ENCODE data around the gene DNAJC10. TPM values are rescaled to one million over a fixed set of nuclear protein-coding genes. Genes with fewer than 3 reads are reported as not detected.

The DNAJC10 gene
- total RNA-seq, 1 donor from 2014 or later: 128 TPM

DNA sequence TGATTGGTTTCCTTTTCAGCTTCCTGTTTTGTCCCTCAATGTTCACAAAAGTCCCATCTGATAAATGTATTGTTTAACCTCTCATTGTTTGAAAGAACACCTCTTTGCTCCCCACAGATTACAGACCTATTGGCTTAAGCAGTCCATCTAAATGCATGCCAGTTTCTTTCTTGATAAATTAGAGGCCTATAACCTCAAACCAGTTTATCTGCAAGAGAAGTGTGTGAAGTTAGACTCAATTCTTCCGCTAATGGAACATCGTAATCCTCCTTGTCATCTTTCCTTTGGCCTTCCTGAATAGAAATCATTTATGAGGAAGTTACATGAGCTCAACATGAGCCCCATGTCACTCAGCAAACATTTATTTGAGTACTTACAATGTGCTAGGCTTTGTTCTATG is 76.4 kb downstream of the DNAJC10 start:
- DNase-seq (ENCODE audit: low spot score): no peak

DNA sequence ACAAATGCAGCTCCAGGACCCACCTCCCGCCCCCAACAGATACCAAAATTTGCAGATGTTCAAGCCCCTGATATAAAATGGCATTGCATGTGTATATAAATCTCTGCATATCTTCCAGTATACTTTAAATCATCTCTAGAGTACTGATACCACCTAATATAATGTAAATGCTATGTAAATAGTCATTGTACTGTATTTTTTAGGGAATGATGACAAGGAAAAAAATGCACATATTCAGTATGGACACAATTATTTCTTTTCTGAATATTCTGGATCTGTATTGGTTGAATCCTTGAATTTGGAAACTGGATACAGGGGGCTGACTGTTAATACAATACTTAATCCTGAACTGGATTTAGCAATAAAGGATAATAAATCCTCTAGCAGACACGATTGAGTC is 82.7 kb downstream of the DNAJC10 start:
- DNase-seq (ENCODE audit: low spot score): no peak

DNA sequence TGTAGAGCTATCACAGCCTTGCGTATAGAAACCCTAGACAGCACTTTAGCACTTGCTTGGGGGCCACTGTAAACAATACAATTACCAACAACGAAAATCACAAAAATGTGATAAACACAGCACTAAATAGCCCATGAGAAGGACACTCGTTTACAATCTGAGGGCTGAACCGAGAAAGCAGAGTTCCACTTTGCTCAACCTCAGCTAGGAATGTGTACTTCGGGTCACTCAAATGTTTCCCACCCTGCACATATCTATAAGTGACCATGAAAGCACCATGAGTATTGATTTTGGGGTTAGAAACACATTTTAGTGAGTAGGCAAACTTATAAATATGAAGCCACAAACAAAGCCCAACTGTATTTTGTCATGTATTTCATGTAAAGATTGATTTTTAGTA is 88.1 kb downstream of the DNAJC10 start:
- no peak for DNase-seq (ENCODE audit: low spot score)

DNA sequence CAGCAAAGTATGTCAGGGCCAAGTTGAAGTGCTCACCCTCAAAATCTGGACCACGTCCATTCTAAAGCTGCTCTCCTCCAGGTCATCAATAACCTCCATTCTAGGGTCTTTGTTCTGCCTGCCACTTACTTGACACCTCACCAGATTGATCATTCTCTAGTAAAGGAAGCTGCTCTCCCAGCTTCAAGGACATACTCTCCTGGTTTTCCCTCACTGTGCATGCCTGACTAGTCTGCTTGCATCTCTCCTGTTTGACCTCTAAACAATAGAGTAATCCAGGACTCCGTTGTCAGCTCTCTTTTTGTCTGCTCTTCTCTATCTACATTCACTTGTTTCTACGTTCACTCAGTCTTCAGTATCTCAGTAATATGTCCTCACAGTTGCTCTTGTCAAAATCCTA is 91.3 kb downstream of the DNAJC10 start:
- DNase-seq (ENCODE audit: low spot score): no peak

DNA sequence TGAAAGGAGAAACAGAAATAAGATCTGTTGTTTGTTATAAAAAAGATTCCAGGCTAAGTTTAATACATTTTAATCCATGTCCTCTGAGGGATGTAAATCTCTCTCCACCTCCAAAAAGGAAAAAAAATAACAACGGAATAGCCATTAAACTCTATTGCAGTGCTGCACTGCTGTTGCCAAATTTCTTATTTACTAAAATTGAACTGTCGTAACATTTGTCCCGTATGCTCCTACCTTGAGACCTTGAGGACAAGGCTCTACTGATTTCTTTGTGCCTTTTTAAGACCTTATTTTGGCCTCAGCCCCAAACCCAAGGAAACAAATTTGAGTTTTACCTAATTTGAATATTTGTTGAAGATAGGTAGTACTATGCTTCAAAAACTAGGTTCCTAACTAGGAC is 94.0 kb downstream of the DNAJC10 start:
- DNase-seq (ENCODE audit: low spot score): no peak

DNA sequence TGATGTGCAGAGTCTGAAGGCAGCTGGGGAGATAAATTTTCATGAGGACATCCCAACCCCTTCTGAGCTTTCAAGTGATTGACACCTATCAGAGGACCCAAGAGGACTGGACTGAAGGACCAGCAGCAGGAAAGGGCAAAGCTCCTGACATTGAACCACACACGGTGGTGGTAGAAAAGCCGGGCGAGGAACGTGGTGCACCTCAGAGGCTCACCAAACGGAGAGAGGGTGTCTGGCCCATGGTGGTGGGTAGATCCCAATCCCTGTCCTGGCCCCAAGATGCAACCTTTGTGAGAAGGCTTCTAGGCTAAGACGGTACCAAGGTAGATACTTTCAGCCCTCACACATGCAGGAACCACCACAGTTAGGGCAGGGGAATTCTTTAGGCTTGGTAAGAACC is 98.3 kb downstream of the DNAJC10 start:
- DNase-seq (ENCODE audit: low spot score): no peak

DNA sequence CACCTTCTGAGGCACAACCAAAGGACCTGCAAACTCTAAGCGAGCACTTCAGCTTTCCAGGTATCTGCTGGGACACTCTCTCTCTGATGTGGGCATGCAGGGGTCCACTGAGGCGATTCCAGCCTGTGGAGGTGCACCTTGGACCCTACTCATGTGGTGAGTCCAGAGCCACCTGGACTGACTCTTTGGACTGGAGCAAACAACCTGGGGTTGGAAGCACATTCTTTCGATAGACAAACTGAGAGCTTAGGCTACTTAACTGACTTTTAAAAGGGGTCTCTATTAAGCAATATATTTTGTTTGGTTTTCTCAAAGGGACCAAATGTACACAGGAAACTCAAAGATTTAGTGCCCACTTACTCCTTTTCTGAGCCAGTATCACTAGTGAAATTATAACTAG is 98.7 kb downstream of the DNAJC10 start:
- DNase-seq (ENCODE audit: low spot score): no peak

DNA sequence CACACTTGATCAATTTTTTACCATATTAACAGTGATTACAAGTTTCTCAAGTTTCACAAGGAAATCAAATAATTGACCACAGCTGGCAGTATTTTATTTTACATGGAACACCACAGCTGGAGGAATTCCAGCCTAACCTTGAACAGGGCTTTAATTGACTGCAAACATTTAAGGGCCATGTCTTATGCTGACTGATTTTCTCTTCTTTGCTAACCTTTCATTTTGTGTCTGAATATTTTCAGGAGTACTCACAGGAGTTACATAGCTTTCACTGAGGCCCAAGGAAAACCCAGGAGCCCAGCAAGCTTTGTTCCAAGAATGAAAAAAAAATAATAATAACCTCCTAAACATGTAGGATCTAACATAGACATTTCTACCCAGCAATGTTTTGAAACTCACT is 100.8 kb downstream of the DNAJC10 start:
- no peak for DNase-seq (ENCODE audit: low spot score)

DNA sequence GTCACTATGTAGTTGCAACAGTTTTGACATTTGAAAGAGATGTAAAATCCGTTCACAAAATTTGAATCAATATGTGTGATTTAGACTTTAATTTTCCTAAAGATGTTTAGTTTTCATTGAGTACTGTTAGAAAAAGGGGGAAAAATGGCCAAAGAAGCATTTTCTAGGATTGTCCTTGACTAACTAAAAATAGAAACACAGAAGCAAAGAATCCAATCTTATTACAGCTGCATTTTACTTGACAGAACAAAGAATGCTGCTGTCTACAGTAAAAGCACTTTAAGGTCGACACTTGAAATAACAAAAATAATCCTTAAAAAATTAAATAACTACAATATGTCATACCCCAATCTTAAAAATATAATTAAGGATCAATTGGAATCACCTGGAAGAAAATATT is 101.5 kb downstream of the DNAJC10 start:
- no peak for DNase-seq (ENCODE audit: low spot score)

DNA sequence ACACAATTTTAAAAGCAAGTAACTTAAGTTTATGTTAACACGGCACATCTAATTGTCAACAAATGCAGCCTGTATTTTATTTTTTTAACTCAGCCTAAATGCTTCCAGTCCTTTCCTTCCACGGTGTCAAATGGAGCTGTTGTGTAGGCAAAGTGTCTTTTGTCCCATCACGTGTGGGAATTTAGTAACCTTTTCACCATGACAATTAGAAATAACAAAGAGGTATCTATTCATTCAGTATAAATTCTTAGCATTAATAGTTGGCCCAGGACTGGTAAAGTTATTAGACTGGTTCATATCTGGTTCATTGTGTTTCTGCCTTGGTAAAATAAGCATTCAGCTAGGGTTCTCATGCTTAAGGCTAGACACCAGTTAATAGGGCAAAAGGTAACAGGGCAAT is 102.4 kb downstream of the DNAJC10 start:
- DNase-seq (ENCODE audit: low spot score): no peak

DNA sequence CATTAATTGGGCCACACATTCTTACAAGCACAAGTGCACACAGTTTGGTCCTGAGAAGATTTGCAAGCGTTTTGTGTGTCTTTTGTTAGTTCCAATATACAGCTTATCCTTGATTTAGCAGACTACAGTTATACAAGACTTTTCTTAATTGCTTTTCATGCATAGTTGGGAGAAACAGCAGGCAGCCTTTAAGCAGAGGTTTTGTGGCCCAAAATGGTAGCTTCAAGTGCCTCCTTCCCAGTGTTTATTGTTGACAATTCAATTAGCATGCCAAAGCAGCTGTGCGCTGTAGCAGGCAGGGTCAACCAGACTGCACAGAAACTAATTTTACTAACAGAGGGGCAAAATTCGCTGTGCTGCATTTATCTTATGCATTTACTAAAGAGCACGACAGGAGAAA is 102.9 kb downstream of the DNAJC10 start:
- no peak for DNase-seq (ENCODE audit: low spot score)

DNA sequence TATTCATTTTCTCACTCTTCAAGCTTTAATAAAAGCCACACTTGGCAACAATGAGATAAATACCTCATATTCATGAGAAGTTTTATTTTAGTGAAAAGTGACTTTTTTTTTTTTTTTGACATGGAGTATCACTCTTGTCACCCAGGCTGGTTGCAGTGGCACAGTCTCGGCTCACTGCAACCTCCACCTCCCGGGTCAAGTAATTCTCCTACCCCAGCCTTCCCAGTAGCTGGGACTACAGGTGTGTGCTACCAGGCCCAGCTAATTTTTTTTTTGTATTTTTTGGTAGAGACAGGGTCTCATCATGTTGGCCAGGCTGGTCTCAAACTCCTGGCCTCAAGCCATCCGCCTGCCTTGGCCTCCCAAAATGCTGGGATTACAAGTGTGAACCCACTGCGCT is 103.4 kb downstream of the DNAJC10 start:
- no peak for DNase-seq (ENCODE audit: low spot score)

DNA sequence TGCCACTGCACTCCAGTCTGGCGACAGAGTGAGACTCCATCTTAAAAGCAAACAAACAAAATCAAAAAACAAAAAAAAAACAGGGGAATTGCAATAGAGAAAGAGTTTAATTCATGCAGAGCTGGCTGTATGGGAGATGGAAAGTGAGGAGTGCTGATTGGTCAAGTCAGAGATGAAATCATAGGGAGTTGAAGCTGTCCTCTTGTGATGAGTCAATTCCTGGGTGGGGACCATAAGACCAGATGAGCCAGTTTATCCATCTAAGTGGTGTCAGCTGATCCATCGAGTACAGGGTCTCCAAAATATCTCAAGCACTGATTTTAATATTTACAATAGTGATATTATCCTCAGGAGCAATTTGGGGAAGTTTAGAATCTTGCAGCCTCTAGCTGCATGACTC is 105.1 kb downstream of the DNAJC10 start:
- no peak for DNase-seq (ENCODE audit: low spot score)

DNA sequence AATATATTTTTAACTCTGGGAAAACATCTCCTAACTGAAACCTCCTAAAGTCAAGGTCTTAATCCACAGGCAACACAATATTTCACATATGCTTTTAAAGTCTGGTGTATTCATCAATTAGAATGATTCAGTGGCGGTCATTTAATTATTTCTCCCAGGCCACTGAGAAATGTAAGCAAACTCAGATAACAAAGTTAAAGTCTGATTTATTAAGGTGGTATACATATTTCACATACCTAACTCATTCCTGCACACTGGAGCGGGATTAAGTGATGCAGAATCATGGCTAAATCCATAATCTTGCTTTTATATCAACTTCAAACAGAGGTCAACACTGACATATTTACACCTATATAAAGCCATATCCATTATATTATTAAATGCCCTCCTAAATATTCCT is 106.7 kb downstream of the DNAJC10 start:
- DNase-seq (ENCODE audit: low spot score): no peak

DNA sequence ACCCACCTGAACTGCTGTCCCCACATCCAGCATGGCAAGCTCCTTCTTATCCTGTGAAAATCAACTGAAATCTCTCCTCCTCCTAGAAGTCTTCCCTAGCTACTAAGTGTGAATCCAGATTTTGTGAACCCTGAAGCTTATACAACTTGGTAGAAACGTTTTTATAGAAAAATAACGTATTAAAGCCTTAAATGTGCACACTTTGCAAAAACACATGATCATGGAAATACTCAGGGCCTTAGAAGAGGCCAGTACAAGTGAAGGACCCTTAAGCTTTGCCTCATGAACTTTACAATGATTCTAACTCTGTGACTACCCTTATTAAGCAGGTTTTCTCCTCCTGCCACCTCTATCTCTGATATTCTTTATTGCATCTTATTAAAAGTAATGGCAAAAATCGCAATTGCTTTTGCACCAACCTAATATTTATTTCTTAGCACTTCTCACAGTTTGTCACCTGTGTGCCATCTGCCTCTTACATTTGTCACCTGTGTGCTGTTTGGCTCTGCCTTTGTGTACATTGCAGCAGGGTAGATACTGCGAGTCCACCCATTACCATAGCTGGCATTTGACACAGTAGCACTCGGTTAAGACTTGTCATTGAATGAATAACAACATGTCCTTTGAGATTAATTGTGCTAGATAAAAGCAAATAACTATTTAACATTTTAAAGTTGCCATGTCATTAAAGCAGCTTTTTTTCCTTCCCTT is 108.2 kb downstream of the DNAJC10 start:
- DNase-seq (ENCODE audit: low spot score): no peak

DNA sequence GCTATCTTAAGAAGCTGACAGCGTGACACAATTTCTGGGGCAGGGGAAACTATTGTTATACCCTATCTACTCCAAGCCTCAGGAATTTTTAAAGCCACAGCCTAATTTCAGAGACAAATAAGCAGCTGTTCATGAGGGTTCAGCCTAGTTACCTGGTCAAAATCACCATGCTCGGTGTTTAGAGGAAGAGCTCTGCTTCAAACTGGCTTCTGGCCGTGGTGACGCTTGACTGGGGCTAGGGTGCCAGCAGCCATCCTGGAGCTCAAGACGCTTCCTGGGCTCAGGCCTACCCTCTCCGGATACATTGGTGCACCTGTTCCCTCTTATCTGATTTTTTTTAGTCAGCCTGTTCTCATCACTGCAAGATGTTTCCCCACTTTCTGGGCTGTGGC is 108.7 kb downstream of the DNAJC10 start:
- no peak for DNase-seq (ENCODE audit: low spot score)

DNA sequence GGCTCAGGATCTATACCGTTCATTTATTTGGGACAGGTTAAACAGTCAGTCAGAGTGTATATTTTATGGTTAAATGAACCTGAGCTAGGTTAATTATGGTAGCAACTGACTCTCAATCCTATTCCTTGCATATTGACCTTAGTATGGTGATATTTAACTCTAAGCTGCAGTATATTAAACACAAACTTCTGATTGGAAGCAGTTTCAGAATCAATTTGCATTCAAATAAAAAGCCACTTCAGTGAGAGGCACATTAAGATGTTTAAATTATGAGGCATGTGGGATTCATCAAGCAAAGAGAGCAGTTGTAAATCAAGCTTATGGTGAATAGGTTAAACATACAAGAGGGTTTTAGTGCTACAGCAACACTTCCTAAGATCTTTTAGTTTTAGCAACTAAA is 110.0 kb downstream of the DNAJC10 start:
- no peak for DNase-seq (ENCODE audit: low spot score)

DNA sequence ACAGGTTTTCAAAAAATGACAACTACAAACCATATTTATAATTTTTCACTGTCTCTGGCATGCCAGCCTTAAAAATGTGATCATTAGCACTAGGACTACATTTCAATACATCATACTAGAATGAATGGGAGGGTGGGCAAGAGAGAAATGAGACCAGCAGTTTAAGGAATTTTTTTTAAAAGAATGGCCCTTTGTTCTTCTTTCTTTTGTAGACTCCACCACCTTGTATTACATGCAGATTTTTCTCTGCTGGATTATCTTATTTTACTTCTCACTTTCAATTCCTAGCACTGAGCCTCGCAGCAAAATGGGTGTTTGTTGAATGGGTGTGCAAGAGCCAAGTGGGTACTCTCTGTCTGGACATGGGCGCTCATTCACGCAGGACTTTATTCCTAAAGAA is 110.4 kb downstream of the DNAJC10 start:
- DNase-seq (ENCODE audit: low spot score): no peak

DNA sequence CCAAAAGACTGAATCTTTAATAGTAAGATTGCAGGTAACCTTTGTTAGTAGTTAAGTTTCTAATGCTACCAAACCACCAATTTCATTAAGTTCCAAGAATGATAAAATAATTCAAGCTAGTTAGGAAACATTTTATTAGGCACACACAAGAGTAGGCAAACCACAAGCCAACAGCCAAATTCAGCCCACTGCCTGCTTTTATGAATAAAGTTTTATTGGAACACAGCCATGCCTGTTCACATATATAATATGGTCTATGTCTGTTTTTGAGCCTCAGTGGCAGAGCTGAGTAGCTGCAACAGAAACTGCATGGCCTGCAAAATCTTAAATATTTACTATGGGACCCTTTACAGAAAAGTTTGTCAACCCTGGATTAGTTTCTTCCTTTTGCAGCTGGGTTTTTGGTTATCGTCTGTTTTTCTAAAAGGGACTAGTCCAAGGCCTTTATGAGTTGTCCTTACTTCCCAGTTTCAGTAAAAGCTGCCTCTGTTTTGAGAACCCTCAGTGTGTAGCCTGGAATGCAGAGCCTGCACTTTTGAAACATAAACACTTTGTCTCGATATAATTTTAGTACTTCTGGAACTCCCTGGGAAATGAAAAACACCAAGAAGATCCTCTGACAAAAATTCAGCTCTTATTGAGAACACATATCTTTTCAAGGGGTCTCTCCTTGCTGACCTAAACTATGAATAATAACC is 111.3 kb downstream of the DNAJC10 start:
- DNase-seq (ENCODE audit: low spot score): no peak

DNA sequence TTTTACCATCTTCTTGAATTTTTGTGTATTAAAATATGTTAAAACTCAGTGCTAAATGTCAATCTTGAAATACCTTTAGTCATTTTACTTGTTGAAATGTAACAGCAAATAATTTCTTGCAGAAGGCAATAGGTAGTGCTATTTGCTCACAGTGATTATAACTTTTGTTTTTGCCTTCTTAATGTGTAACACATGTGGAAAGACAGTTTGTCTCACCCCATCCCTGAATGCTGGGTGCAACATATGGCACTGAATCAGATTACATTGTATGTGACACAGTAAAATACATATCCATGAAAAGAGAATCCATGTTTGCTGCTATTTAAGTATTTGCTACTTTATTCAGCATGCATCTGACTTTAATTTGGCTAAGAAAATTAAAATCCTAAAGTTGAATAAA is 115.0 kb downstream of the DNAJC10 start:
- DNase-seq (ENCODE audit: low spot score): no peak

DNA sequence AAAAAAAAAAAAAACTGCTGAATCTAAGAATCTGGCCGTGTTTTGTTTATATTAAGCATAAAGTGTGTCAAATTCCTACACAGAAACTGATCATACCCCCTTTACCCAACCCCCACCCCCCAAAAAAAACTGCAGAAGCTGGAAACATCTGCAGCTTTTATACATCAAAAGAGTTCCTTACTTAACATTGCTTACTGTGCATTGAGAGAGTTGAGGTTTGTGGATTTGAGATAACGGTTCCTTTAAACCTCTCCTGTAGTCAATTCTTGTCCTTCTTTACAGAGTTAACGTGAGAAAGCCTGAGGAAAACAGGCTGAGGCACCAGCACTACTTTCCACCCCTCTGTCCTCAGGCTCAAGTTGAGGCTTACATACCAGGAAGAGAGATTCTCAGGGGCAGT is 115.9 kb downstream of the DNAJC10 start:
- no peak for DNase-seq (ENCODE audit: low spot score)

DNA sequence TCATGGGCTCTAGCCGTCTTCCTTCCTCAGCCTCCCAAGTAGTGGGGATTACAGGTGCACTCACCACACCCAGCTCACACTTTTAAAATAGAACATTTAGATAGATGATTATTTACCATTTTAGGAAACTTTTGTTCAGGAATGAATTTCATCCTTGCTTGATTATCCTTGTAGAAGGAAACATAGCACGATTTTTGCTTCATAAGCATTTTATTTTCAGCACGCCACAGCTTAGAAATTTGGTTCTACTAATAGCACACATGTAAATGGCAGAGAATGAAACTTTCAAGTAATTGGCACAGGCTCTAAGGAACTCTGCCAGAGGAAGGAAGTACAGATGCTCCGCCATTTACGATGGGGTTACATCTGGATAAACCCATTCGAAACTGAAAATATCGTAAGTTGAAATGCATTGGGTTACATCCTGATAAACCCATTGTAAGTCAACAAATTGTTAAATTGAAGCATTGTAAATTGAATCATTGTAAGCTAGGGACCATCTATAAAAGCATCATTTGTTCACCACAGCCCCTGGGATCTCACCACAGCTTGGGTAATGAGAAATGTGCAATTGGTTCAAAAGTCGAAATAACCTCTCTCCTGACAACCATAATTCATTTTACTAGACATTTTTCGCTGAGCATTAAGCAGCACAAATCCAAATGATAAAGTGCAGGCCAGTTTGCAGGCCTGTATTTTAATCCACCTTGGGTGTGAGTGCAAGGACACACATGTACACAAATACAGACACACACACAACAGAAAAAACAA is 117.2 kb downstream of the DNAJC10 start:
- no peak for DNase-seq (ENCODE audit: low spot score)

DNA sequence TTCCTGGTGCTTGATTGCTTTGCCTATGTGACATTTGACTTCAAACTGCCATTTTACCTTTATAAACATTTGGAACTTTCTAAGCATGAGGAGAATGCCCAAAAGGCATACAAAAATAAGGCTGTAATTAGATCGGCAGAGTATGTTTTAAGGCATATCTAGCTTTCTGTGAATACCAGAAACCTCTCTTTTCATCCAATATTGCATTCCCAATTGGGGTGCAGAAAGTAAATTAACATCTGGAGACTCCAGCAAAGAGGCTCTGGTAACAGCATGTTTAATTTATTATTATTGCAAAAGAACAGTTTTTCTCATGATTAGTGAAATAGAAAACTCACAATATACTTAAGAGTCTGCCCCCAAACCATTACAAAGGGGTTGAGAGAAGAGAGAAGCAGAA is 118.2 kb downstream of the DNAJC10 start:
- DNase-seq (ENCODE audit: low spot score): no peak
